NCI-H2227 (cell line): ENCODE measurements around the gene SPDYE17.
"Not testable (repeated sequence)": the region's sequence is repeated elsewhere in the genome, so short reads cannot be mapped to it uniquely, and the experiment has no call there.

Source experiments
- DNase-seq: peaks from one replicate; lab custom pipeline; 2025; ENCODE audit not compliant: unreplicated experiment; lab: John Stamatoyannopoulos, UW

The SPDYE17 gene

DNA sequence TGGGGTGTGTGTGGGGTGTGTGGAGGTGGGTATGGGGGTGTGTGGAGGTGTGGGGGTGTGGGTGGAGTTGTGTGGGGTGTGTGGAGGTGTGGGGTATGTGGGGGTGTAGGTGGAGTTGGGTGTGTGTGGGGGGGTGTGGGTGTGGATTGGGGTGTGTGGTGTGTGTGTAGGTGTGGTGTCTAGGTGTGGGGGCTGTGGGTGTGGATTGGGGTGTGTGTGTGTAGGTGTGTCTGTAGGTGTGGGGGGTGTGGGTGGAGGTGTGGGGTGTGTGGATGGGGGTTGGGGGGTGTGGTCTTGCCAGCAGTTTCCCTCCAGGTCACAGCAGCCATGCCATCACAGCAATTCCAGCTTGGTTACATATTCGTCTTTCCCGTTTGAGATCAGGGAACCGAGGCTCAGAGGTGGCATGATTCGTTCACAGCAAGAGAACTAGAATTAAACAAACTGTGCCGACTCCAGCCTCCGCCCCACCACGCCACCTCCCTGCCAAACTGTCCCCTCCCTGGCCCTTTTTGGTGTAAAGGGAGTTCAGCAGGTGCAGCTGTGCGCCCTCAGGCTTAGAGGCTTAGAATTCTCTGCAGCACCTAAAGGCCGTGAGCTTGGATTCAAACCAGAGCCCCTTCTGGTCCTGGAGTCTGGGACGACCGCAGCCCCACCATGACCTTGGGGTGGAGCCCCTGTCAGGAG lies 33.3 kb downstream of the SPDYE17 start:
- DNase-seq: not testable (repeated sequence)

DNA sequence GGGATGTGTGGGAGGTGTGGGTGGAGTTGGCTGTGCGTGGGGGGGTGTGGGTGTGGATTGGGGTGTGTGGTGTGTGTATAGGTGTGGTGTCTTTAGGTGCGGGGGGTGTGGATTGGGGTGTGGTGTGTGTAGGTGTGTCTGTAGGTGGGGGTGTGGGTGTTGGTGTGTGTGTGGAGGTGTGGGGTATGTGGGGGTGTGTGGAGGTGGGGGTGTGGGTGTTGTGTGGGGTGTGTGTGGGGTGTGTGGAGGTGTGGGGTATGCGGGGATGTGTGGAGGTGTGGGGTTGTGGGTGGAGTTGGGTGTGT lies 33.9 kb downstream of the SPDYE17 start:
- no peak for DNase-seq

DNA sequence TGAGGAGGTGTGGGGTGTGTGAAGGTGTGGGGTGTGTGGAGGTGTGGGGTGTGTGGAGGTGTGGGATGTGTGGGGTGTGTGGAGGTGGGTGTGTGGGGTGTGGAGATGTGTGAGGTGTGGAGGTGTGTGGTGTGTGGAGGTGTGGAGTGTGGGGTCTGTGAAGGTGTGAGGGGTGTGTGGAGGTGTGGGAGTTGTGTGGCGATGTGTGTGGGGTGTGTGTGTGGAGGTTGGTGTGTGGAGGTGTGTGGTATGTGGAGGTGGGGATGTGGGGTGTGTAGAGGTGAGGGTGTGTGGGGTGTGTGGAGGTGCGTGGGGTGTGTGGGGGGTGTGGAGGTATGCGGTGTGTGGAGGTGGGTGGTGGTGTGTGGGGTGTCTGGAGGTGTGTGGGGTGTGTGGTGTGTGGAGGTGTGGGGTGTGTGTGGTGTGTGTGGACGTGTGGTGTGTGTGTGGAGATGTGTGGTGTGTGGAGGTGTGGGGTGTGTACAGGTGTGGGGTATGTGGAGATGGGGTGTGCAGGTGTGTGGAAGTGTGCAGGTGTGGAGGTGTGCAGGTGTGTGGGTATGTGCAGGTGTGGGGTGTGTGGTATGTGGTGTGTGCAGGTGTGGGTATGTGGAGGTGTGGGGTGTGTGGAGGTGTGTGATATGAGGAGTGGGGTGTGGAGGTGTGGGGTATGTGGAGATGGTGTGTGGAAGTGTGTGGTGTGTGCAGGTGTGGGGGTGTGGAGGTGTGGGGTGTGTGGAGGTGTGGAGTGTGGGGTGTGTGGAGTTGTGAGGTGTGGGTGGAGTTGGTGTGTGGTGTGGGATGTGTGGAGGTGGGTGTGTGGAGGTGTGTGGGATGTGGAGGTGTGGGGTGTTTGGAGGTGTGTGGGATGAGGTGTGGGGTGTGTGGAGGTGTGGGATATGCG lies 34.5 kb downstream of the SPDYE17 start:
- no peak for DNase-seq

DNA sequence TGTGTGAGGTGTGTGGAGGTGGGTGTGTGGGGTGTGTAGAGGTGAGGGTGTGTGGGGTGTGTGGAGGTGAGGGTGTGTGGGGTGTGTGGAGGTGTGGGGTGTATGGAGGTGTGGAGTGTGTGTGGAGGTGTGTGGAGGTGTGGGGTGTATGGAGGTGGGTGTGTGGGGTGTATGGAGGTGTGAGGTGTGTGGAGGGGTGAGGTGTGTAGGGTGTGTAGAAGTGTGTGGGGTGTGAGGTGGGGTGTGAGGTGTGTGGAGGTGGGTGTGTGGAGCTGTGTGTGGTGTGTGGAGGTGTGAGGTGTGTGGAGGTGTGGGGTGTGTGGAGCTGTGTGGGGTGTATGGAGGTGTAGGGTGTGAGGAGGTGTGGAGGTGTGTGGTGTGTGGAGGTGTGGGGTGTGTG lies 35.2 kb downstream of the SPDYE17 start:
- not testable (repeated sequence) for DNase-seq

DNA sequence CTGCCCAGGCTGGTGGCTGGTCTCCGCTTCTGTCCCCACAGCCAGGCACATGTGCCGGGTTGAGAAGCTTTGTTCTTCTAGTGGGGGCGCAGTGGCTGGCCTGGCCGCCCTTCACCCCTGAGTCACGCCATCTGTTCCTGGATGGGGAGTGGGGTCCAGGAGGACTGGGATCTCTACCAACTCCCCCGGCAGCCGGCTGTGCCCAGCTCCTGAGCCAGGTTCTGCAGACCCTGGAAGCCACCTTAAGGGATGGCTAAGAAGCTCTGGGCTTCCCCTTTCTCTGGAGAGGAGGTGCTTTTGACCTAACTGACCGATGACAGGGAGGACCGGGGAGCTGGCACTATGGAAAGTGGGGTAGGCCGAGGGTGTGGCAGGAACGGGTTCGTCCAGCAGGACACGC lies 37.9 kb downstream of the SPDYE17 start:
- not testable (repeated sequence) for DNase-seq

DNA sequence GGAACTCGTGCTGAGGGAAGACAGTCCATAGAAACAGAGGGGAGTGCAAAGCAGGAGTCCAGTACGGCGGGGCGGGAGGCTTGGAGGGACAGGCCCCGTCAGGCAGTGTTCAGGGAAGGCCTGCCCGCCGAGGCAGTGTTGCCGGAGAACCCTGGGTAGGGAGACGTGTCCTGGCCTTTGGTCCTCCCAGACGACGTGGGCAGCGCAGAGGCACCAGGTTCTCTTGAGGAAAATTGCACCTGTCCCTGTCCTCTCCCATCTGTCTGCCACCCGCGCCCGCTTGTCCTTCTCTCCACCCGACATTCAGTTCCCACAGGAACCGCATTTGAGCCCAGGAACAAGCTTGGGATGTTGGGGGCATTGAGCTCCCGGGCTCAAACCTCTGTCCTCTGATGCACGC lies 38.3 kb downstream of the SPDYE17 start:
- not testable (repeated sequence) for DNase-seq

DNA sequence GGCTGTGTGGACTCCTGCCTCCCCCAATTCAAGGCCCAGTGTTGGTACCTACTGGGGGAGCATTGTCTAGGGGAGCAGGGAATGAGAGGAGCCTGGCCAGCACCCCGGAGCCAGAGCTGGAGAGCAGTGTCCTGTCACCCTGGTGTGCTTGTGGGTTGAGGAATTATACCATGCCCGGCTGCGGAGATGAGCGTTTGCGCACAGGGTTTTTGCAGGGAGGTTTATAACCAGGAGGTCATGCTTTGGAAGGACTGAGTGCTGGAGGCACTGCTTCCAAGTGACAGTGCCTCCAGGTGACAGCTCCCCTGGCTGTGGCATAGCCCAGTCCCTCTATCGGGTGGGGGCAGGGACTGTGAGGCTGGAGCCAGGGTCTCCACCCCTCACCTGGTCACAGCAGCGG lies 39.3 kb downstream of the SPDYE17 start:
- DNase-seq: not testable (repeated sequence)

DNA sequence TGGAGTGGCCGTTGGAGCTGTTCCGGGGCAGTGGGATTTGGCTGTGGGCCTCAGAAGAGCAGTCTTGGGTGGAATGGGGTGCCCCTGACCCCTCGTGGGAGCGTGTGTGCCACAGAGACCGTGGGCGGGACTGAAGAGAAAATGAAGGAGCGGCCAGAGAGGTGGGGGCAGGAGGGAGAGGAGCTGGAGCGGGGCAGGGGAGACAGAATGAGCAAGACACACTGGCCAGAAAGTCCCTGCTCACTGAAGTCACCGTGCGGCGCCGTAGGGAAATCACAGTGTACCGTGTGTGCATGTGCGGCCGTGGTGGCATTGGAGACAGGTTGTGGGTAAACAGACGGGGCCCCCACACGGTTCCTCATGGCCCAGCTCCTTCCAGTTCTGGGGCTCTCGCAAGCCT lies 40.0 kb downstream of the SPDYE17 start:
- not testable (repeated sequence) for DNase-seq

DNA sequence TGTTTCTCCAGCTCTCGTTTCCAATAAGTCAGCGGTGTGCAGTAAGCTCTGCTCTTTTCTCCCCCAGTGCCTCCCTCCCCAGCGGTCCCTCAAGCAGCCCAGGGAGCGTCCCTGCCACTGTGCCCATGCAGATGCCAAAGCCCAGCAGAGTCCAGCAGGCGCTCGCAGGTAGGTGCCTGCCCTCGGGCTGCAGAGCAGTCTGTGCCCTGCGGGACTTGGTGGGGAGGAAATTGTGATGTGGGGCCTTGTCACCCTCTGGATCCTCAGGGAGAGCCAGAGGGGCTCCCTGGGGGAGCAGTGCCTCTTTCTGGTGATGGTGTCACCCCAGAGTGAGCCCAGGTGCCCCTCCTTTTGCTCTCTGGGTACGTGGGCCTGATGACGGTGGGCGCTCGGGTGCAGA lies 42.0 kb downstream of the SPDYE17 start:
- not testable (repeated sequence) for DNase-seq

DNA sequence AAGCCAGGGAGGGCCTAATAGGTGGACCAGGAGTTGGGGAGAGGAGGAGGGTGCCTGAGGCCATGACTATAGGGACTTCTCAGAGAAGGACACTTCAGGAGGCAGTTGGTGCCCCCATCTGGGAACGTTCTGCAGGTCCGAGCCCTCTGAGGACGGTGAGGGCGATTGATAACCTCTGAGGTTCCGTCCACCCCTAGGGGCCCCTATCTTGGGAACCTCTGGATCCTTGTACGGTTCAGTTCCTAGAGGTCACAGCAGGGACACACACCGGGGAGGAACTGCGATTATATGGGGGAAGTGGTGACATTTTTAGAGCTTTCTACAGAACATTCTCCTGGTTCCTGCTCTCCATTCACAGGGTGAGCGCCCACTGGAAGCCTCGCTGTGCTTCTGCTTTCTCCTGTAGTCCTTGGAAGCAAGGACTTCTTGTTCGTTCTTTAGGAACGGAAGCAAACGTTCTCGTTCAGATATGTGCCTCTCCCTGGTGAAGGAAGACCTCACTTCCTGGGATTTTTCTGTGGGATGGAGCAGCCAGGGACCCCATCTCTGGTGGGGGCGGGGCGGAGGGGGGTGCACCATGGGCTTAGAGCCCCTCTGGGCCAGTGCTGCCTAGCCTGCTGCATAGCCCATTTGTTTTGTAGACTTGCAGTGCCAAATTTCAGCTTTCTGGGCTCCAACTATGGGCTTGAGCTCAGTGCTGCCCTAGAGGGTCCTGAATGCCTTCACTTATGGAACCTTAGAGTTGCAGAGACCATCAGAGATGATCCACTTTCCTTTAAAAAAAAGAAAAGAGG lies 46.0 kb downstream of the SPDYE17 start:
- DNase-seq: not testable (repeated sequence)

DNA sequence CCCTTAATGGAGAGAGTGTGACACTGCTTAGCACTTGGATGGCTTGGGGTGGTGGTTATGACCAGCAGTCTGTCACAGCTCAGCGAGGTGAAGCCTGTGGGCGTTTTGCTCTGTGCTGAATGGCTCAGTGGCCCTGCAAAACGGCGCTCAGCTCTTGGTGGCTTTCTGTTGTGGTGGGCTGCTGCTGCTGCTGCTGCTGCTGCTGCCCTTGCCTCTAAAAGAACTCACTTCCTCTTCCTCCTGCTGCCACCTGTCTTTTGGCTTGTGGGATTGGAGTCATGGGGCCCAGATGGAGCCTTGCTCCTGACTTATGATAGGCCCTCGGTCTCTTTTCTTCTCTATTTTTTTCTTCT lies 47.4 kb downstream of the SPDYE17 start:
- not testable (repeated sequence) for DNase-seq

DNA sequence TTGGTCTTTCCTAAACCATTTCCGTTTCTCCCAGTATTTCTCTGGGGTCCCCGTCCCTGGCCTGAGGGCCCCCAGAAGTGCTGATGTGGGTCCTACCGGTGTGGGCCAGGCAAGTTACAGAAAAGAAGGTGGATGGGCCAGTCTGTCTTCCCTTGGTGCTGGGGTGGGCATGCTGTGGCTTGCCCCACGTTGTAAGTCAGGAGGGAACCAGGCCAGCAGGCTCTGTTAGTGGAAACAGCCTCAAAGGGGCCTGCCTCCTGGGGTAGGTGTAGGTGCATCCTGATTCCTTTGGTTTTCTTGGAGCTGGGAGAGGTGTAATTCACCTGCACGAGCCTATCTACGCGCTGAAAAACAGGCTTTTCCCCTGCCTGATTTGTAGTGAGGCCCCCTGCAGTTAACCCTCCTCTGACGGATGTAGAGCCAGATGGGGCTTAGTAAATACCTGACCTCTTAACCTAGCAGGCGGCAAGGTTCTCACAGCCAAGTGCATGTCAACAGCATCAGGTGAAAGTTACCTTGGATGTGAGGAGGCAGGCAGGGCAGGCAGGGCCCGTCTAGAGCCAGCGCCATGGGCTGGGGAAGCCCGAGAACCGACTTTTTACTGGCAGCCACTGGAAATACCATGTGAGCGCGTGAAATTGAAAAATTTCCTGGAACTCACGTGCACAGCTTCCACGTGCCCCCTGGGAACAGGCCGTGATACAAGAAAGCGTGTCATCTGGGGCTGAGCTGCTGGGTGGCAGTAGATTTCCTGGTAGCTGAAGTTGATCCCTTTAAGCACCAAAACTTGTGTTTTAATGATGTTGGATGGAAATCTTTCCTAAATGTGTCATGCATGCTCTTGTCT lies 48.0 kb downstream of the SPDYE17 start:
- not testable (repeated sequence) for DNase-seq

DNA sequence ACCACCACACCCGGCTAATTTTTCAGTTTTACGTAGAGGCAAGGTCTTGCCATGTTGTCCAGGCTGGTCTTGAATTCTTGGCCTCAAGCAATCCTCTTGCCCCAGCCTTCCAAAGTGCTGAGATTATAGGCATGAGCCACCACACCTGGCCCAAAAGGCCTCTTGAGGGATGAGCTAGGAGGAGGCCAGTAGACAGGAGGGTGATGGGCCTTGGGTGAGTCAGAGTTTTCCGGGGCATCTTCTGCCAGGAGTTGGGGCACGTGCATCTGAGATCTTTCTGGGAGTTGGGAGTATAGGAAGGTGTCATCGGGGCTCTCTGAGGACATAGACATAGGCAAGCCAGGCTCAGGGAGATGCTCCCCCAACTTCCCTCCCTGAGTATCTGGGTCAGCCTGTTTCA lies 48.8 kb downstream of the SPDYE17 start:
- DNase-seq: not testable (repeated sequence)

DNA sequence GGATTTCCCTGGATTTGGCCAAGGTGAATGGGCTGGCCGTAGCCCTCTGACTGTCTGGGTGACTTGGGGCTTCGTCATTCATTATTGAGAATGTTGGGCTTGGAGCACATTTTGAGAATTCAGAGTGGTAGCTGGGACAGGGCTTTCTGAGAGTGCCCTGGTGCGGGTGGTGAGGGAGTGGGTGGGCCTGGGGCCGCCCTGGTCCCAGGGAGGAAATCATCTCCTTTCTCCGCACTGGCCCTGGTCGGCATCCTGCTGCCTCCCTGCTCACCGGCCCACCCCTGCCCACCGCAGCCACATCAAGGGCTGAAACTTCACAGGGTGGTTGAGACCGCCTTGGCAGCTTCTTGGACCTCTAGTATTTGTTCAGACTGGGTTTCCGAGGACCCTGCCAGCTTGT lies 49.7 kb downstream of the SPDYE17 start:
- not testable (repeated sequence) for DNase-seq

DNA sequence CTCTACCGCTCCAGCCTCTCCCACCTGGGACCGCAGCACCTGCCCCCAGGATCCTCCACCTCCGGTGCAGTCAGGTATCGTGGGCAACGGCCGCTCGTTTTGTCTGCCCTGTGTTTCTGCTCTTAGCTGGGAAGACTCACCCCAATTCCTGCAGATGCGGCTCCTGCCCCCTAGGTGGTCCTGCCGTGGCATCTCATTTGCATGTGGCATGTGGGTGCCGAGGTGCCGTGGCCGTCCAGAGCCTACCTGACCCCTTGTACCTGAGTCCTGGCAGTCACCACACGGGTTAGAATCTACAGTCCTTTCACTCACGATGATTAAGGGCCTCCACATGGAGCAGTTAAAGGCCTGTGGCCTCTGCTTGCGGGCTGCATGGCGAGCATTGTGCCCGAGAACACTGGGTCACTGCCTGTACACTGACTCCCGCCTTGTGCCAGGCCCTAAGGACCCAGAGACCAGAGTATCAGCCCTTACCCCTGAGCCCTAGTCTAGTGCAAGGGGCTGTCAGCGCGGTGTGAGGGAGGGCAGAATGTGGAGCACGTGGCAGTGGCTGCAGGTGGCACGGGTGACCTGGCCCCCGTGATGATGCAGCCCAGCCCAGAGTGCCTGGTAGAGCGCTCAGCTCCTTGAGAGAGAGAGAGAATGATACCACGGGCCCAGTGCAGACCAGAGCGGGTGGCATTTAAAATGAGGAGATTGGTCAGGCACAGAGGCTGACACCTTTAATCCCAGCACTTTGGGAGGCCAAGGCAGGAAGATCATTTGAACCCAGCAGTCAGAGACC lies 50.8 kb downstream of the SPDYE17 start:
- DNase-seq: not testable (repeated sequence)

DNA sequence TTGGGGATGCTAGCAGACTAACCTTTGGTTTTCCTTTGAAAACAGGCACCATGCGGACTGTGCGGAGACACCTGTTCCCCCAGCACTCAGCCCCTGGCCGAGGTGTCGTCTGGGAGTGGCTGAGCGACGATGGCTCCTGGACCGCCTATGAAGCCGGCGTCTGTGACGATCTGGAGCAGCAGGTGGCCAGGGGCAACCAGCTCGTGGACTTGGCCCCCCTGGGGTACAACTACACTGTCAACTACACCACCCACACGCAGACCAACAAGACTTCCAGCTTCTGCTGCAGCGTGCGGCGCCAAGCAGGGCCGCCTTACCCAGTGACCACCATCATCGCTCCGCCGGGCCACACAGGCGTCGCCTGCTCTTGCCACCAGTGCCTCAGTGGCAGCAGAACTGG lies 51.6 kb downstream of the SPDYE17 start:
- not testable (repeated sequence) for DNase-seq

DNA sequence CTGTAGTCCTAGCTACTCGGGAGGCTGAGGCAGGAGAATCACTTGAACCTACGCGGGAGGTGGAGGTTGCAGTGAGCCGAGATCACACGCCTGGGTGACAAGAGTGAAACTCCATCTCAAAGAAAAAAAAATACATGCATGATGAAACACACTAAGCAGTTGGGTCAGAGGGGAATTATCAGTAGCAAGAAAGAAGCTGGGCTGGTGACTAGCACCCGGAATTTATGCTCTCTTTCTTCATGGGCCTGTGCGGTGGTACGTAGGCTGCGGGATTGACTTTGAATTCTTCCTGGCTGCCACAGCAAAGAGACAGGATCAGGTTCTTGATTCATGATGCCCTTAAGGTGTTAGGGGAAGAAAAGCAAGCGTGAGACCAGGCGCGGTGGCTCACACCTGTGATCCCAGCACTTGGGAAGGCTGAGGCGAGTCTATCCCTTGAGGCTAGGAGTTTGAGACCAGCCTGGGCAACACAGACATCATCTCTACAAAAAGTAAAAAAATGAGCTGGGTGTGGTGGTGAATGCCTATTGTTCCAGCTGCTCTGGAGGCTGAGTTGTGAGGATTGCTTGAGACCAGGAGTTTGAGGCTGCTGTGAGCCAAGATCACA lies 54.3 kb downstream of the SPDYE17 start:
- not testable (repeated sequence) for DNase-seq

DNA sequence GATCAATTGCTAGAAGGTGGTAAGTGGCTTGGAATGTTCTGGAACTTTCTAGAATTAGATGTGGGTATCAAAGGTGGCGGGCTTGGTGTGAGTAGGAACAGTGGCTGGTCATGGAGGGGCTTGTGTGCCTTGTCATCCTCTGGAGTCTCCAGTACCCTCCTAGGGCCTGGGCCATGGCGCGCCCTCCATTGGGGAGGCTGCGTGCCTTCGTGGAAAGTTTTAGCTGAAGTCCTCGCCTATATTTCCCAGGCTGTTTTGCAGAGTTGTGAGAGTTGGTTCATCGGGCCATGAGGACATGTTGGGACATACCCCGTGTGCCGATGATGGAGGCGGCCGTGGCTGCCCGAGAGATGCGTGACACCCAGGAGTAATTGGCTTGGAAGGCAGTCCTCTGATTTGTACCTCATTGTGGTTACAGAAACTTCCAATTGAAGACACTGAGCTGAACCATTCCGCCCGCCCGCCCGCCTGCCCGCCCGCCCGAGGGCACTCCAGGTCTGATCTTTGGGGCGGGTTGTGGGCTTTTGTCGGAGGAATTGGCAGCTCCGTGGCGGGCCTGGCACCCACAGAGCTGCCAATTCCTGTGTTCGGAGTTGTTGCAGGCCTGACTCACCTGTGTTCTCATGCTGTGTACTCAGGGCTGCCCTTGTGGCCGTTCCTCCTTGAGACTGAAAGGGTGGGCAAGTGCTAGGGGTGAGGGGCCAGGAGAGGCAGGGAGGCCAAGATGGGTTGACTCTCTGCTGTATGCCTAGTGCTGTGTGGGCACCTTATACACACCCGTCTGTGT lies 57.2 kb downstream of the SPDYE17 start:
- DNase-seq: not testable (repeated sequence)

DNA sequence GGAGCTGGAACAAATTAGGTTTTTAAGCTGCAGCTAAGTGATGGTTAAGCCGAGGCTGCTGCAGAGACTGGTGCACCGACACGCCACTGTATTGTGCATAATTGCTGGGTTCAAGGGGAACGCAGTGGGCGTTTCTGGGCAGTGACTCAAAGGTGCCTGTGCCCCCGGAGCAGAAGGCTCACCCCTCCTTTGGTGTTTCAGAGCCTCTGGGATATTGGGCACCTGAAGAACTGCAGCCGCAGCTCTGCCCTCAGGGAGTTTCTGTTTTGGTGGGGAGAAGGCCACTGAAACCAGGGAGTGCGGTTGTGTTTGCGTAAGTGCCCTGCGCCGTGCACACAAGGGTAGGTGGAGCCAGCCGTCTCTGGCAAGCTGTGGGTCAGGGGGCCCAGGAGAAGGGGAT lies 57.8 kb downstream of the SPDYE17 start:
- DNase-seq: not testable (repeated sequence)
